Measurements from ENCODE around the gene KLHL20. TPM values are rescaled to one million over a fixed set of nuclear protein-coding genes. Genes with fewer than 3 reads are reported as not detected.
"Not testable (repeated sequence)": the region's sequence is repeated elsewhere in the genome, so short reads cannot be mapped to it uniquely, and the experiment has no call there.

Gene KLHL20
- total RNA-seq, 1 donor from 2014 or later: 15.4 TPM

DNA sequence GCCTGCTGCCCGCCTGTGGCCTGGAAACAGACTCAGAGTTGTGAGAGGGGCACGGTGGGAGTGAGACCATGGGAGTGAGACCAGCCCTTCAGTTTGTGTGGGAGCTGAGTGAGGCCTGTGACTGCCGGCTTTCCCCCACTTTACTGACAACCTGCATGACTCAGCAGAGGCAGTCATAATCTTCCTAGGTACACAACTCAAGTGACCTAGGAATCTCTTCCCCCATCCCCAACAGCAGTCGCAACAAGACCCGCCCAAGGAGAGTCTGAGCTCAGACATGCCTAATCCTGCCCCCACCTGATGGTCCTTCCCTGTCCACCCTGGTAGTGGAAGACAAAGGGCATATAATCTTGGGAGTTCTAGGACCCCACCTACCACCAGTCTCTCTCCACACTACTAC lies 44.2 kb downstream of the KLHL20 start:
- Mint-ChIP-seq H3K4me3 (ENCODE audit: low read depth) (no peak overlapping the region), H3K27me3 (ENCODE audit: low read depth) (no peaks in the 10 kb centered on the region), H3K27ac (no peak overlapping the region), H3K4me1 (ENCODE audit: low read depth) (peaks cover 5% of the 10 kb centered on the region), H3K36me3 (ENCODE audit: low read depth) (peaks cover 81% of the 10 kb centered on the region), H3K9me3 (peaks cover 47% of the 10 kb centered on the region)
- intact Hi-C loops (cut with micrococcal nuclease): no loop called here
- no peak for DNase-seq (ENCODE audit: low spot score)

- H3K27me3 Mint-ChIP-seq (ENCODE audit: low read depth); DNase-seq (ENCODE audit: low spot score); H3K4me3 Mint-ChIP-seq (ENCODE audit: low read depth); H3K27ac Mint-ChIP-seq; intact Hi-C loops (cut with micrococcal nuclease); H3K4me1 Mint-ChIP-seq (ENCODE audit: low read depth): not testable (repeated sequence)
- H3K36me3 Mint-ChIP-seq (ENCODE audit: low read depth): peaks cover 61% of the 10 kb centered on the region
- H3K9me3 Mint-ChIP-seq: peaks cover 50% of the 10 kb centered on the region
Measured at GRCh38 chr1:173764331-173764730, 49.5 kb downstream of the KLHL20 start.

GRCh38 chr1:173768206-173768605 lies 53.4 kb downstream of the KLHL20 start:
- Mint-ChIP-seq H3K4me3 (ENCODE audit: low read depth) (no peak overlapping the region), H3K27ac (no peak overlapping the region), H3K9me3 (peaks cover 14% of the 10 kb centered on the region), H3K27me3 (ENCODE audit: low read depth) (no peaks in the 10 kb centered on the region), H3K4me1 (ENCODE audit: low read depth) (peaks cover 8% of the 10 kb centered on the region), H3K36me3 (ENCODE audit: low read depth) (peaks cover 32% of the 10 kb centered on the region)
- intact Hi-C loops (cut with micrococcal nuclease): no loop called here
- DNase-seq (ENCODE audit: low spot score): no peak

- no peak for DNase-seq (ENCODE audit: low spot score)
- H3K4me3 Mint-ChIP-seq (ENCODE audit: low read depth): no peak overlapping the region
- peaks cover 8% of the 10 kb centered on the region for H3K4me1 Mint-ChIP-seq (ENCODE audit: low read depth)
- H3K27me3 Mint-ChIP-seq (ENCODE audit: low read depth): no peaks in the 10 kb centered on the region
- H3K27ac Mint-ChIP-seq: no peak overlapping the region
- H3K9me3 Mint-ChIP-seq: peaks cover 8% of the 10 kb centered on the region
- H3K36me3 Mint-ChIP-seq (ENCODE audit: low read depth): peaks cover 27% of the 10 kb centered on the region
- intact Hi-C loops (cut with micrococcal nuclease): no loop called here
Measured at GRCh38 chr1:173768827-173769226, 54.0 kb downstream of the KLHL20 start.

DNA sequence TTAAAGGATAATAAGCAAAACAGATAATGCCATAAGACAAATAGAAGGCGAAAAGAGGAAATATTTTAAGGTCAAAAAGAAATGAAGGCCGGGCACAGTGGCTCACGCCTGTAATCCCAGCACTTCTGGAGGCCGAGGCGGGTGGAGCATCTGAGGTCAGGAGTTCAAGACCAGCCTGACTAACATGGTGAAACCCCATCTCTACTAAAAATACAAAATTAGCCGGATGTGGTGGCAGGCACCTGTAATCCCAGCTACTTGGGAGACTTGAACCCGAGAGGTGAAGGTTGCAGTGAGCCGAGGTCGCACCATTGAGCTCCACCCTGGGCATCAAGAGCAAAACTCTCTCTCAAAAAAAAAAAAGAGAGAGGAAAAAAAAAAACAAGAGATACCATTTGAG lies 55.5 kb downstream of the KLHL20 start:
- H3K4me1 Mint-ChIP-seq (ENCODE audit: low read depth); intact Hi-C loops (cut with micrococcal nuclease); DNase-seq (ENCODE audit: low spot score); H3K9me3 Mint-ChIP-seq; H3K27me3 Mint-ChIP-seq (ENCODE audit: low read depth); H3K4me3 Mint-ChIP-seq (ENCODE audit: low read depth): not testable (repeated sequence)
- Mint-ChIP-seq H3K27ac (peak overlapping the region; percentile 34), H3K36me3 (ENCODE audit: low read depth) (peaks cover 22% of the 10 kb centered on the region)

GRCh38 chr1:173771560-173771959 lies 56.8 kb downstream of the KLHL20 start:
- H3K4me3 Mint-ChIP-seq (ENCODE audit: low read depth): no peak overlapping the region
- no peak for DNase-seq (ENCODE audit: low spot score)
- H3K36me3 Mint-ChIP-seq (ENCODE audit: low read depth): peaks cover 29% of the 10 kb centered on the region
- peaks cover 8% of the 10 kb centered on the region for H3K4me1 Mint-ChIP-seq (ENCODE audit: low read depth)
- H3K27me3 Mint-ChIP-seq (ENCODE audit: low read depth): no peaks in the 10 kb centered on the region
- H3K27ac Mint-ChIP-seq: no peak overlapping the region
- intact Hi-C loops (cut with micrococcal nuclease): no loop called here
- H3K9me3 Mint-ChIP-seq: no peaks in the 10 kb centered on the region

DNA sequence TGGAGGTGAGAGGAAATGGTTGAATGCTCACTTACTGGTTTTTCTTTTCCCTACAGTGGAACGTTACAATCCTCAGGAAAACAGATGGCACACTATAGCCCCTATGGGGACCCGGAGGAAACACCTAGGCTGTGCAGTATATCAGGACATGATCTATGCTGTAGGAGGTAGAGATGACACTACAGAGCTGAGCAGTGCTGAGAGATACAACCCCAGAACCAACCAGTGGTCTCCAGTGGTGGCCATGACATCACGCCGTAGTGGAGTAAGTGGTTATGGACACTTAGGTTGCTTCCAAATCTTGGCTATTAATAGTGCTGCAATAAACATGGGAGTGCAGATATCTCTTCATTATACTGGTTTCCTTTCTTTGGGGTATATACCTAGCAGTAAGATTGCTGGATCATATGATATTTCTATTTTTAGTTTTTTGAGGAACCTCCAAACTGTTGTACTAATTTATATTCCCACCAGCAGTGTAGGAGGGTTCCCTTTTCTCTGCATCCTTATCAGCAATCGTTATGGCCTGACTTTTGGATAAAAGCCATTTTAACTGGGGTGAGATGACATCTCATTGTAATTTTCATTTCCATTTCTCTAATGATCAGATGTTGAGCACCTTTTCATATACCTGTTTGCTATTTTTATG lies 60.9 kb downstream of the KLHL20 start:
- no peak for DNase-seq (ENCODE audit: low spot score)
- Mint-ChIP-seq H3K27ac (no peak overlapping the region), H3K36me3 (ENCODE audit: low read depth) (peaks cover 50% of the 10 kb centered on the region), H3K4me3 (ENCODE audit: low read depth) (no peak overlapping the region), H3K4me1 (ENCODE audit: low read depth) (no peaks in the 10 kb centered on the region), H3K9me3 (no peaks in the 10 kb centered on the region), H3K27me3 (ENCODE audit: low read depth) (no peaks in the 10 kb centered on the region)
- intact Hi-C loops (cut with micrococcal nuclease): no loop called here

- DNase-seq (ENCODE audit: low spot score): no peak
- no peak overlapping the region for H3K4me3 Mint-ChIP-seq (ENCODE audit: low read depth)
- intact Hi-C loops (cut with micrococcal nuclease): no loop called here
- H3K9me3 Mint-ChIP-seq: no peaks in the 10 kb centered on the region
- peaks cover 57% of the 10 kb centered on the region for H3K36me3 Mint-ChIP-seq (ENCODE audit: low read depth)
- no peaks in the 10 kb centered on the region for H3K27me3 Mint-ChIP-seq (ENCODE audit: low read depth)
- no peak overlapping the region for H3K27ac Mint-ChIP-seq
- no peaks in the 10 kb centered on the region for H3K4me1 Mint-ChIP-seq (ENCODE audit: low read depth)
Measured at GRCh38 chr1:173779936-173780335, 65.2 kb downstream of the KLHL20 start.

DNA sequence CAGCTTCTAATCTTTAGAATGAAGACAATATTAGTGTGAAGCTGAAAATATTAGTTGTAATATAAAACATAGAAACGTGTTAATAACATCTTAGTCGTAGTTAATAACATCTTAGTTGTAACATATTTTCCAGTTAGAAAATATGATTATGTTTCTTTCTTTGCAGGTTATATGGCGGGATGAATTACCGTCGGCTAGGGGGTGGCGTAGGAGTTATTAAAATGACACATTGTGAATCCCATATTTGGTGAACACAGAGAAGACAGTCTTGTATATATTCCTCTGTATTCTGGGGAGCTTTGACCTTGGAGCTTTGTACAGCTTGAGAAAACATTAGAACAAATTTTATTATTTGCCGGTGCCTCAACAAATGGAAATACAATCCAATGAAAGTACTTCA lies 70.2 kb downstream of the KLHL20 start:
- H3K4me1 Mint-ChIP-seq (ENCODE audit: low read depth): no peaks in the 10 kb centered on the region
- no peaks in the 10 kb centered on the region for H3K27me3 Mint-ChIP-seq (ENCODE audit: low read depth)
- H3K27ac Mint-ChIP-seq: no peak overlapping the region
- H3K36me3 Mint-ChIP-seq (ENCODE audit: low read depth): peaks cover 25% of the 10 kb centered on the region
- no peaks in the 10 kb centered on the region for H3K9me3 Mint-ChIP-seq
- no peak overlapping the region for H3K4me3 Mint-ChIP-seq (ENCODE audit: low read depth)
- intact Hi-C loops (cut with micrococcal nuclease): no loop called here
- DNase-seq (ENCODE audit: low spot score): no peak

- H3K27ac Mint-ChIP-seq: no peak overlapping the region
- H3K36me3 Mint-ChIP-seq (ENCODE audit: low read depth): peaks cover 24% of the 10 kb centered on the region
- H3K4me3 Mint-ChIP-seq (ENCODE audit: low read depth): no peak overlapping the region
- no peaks in the 10 kb centered on the region for H3K4me1 Mint-ChIP-seq (ENCODE audit: low read depth)
- H3K27me3 Mint-ChIP-seq (ENCODE audit: low read depth): no peaks in the 10 kb centered on the region
- H3K9me3 Mint-ChIP-seq: no peaks in the 10 kb centered on the region
- DNase-seq (ENCODE audit: low spot score): no peak
- intact Hi-C loops (cut with micrococcal nuclease): no loop called here
Measured at GRCh38 chr1:173789841-173790240, 75.1 kb downstream of the KLHL20 start.

DNA sequence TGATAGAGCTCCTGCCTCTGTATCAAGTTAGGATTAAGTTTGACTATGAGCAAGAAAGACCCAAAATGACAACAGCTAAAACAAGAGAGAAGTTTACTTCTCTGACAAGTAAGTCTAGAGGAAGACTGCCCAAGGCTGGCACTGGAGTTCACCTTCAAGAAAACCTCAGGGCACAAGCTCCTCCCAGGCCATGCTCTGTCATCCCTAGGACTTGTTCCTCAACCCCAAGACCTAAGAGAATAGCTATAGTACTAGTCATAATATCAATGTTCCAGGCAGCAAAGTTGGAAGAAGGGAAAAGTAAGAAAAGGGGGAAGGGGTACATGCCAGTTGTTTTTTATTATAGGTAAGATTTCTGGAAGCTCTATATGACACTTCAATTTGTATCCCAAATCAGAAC lies 83.3 kb downstream of the KLHL20 start:
- Mint-ChIP-seq H3K36me3 (ENCODE audit: low read depth) (peaks cover 49% of the 10 kb centered on the region), H3K4me3 (ENCODE audit: low read depth) (no peak overlapping the region), H3K27me3 (ENCODE audit: low read depth) (no peaks in the 10 kb centered on the region), H3K9me3 (no peaks in the 10 kb centered on the region), H3K4me1 (ENCODE audit: low read depth) (peaks cover 1% of the 10 kb centered on the region), H3K27ac (no peak overlapping the region)
- intact Hi-C loops (cut with micrococcal nuclease): no loop called here
- DNase-seq (ENCODE audit: low spot score): no peak

DNA sequence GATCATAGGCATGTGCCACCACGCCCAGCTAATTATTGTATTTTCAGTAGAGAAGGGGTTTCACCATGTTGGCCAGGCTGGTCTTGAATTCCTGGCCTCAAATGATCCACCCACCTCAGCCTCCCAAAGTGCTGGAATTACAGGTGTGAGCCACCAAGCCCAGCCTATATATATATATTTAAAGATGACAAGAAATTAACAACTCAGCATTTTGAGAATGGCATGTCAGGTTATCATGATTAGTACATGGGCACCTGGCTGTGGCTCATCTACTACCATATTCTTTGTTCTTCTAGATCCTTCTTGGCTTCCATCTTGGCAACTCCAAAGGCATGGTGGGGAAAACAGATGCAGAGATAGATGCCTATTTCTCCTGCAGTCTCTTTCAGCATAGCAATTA lies 85.2 kb downstream of the KLHL20 start:
- H3K4me1 Mint-ChIP-seq (ENCODE audit: low read depth); H3K27ac Mint-ChIP-seq; DNase-seq (ENCODE audit: low spot score); H3K27me3 Mint-ChIP-seq (ENCODE audit: low read depth); intact Hi-C loops (cut with micrococcal nuclease); H3K9me3 Mint-ChIP-seq; H3K4me3 Mint-ChIP-seq (ENCODE audit: low read depth): not testable (repeated sequence)
- peaks cover 51% of the 10 kb centered on the region for H3K36me3 Mint-ChIP-seq (ENCODE audit: low read depth)

DNA sequence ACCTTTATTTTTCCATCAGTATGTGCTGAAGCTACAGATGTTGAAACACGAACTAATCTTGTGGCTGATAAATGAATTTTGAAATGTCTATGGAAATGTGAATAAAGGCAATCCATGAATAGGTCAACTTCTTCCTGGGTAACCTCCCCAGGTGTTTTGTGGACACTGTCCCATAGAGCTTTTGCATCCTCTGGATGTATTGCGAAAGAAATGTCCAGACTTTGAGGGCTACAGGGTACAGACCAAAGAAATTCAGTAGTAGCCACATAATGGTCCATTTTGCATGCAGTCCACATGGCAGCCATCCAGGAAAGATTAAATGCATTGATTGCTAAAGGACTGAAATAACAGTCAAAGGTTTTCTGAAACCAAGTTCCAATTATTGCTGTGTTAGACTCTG lies 88.2 kb downstream of the KLHL20 start:
- H3K36me3 Mint-ChIP-seq (ENCODE audit: low read depth): peaks cover 47% of the 10 kb centered on the region
- H3K4me3 Mint-ChIP-seq (ENCODE audit: low read depth): no peak overlapping the region
- no peak overlapping the region for H3K27ac Mint-ChIP-seq
- H3K4me1 Mint-ChIP-seq (ENCODE audit: low read depth): no peaks in the 10 kb centered on the region
- no peak for DNase-seq (ENCODE audit: low spot score)
- no peaks in the 10 kb centered on the region for H3K9me3 Mint-ChIP-seq
- H3K27me3 Mint-ChIP-seq (ENCODE audit: low read depth): no peaks in the 10 kb centered on the region
- intact Hi-C loops (cut with micrococcal nuclease): no loop called here

GRCh38 chr1:173813654-173814053 lies 98.9 kb downstream of the KLHL20 start:
- H3K27me3 Mint-ChIP-seq (ENCODE audit: low read depth); intact Hi-C loops (cut with micrococcal nuclease); H3K4me3 Mint-ChIP-seq (ENCODE audit: low read depth); DNase-seq (ENCODE audit: low spot score); H3K27ac Mint-ChIP-seq: not testable (repeated sequence)
- peaks cover 12% of the 10 kb centered on the region for H3K9me3 Mint-ChIP-seq
- H3K4me1 Mint-ChIP-seq (ENCODE audit: low read depth): peaks cover 35% of the 10 kb centered on the region
- H3K36me3 Mint-ChIP-seq (ENCODE audit: low read depth): peaks cover 82% of the 10 kb centered on the region

Measured in activated T-helper 2 cell treated with anti-CD3 and anti-CD28 coated beads, Interferon-gamma antibody, Interleukin-2, Interleukin-4, amounts not matched to agents 10 μg/mL and 5 μg/mL and 100 μg/mL, durations not matched to agents 14 hours and 24 hours and 36 hours (primary cell).